WTC11 (cell line): ENCODE data around the gene CPNE4. TPM values are rescaled to one million over a fixed set of nuclear protein-coding genes. Genes with fewer than 3 reads are reported as not detected.
A peak's percentile ranks its signal among the peaks of the same experiment; 100 is the strongest.

Experiments used
- ATAC-seq: fragments of 200-7000 bp; cut with Tn5 transposase; 2 replicates; pipeline ENCODE4 v1.10.0; 2021; ENCODE audit warnings: mild to moderate bottlenecking, moderate library complexity
- CTCF ChIA-PET: fragments of 300-600 bp; sonication (Branson Sonifier 250); formaldehyde crosslinking; loops from one replicate; lab custom pipeline; 2021; ENCODE audit warnings: antibody characterized with exemption; lab: Charles Lee
- POLR2A ChIA-PET: fragments of 350-600 bp; sonication (Branson Sonifier 250); formaldehyde crosslinking; loops from one replicate; lab custom pipeline; 2021; ENCODE audit warnings: antibody characterized with exemption; lab: Charles Lee
- DNase-seq: peaks from one replicate; pipeline ENCODE4 v3.0.0; 2021; ENCODE audit warnings: low spot score
- H3K27ac Mint-ChIP-seq: 2 replicates; pipeline ENCODE4 v1.8.0; 2021; ENCODE audit warnings: mixed read lengths
- H3K27me3 Mint-ChIP-seq: 2 replicates; pipeline ENCODE4 v1.8.0; 2021; ENCODE audit warnings: low read depth, mild to moderate bottlenecking, moderate library complexity, mixed read lengths
- H3K36me3 Mint-ChIP-seq: 2 replicates; pipeline ENCODE4 v1.8.0; 2021; ENCODE audit warnings: mixed read lengths
- H3K4me1 Mint-ChIP-seq: 2 replicates; pipeline ENCODE4 v1.8.0; 2022; ENCODE audit warnings: mixed read lengths
- H3K4me3 Mint-ChIP-seq: 2 replicates; pipeline ENCODE4 v1.8.0; 2021; ENCODE audit warnings: mild to moderate bottlenecking, moderate library complexity, mixed read lengths
- H3K9me3 Mint-ChIP-seq: 2 replicates; pipeline ENCODE4 v1.8.0; 2021; ENCODE audit warnings: mixed read lengths
- FOXJ3 ChIP-seq: sonication (generic); formaldehyde crosslinking; IDR thresholded peaks from 2 replicates; pipeline ENCODE4 v1.9.0; 2021; ENCODE audit warnings: missing genetic modification reagents, mild to moderate bottlenecking, borderline replicate concordance
- FOXK1 ChIP-seq: sonication (generic); formaldehyde crosslinking; IDR thresholded peaks from 2 replicates; pipeline ENCODE4 v1.8.0; 2022; ENCODE audit warnings: mild to moderate bottlenecking, moderate library complexity, missing genetic modification reagents
- MYBL2 ChIP-seq: sonication (generic); formaldehyde crosslinking; IDR thresholded peaks from 2 replicates; pipeline ENCODE4 v1.8.1; 2023; ENCODE audit warnings: mild to moderate bottlenecking, moderate library complexity, missing genetic modification reagents
- NFE2L1 ChIP-seq: sonication (generic); formaldehyde crosslinking; IDR thresholded peaks from 2 replicates; pipeline ENCODE4 v1.8.1; 2023; ENCODE audit warnings: missing genetic modification reagents
- NFYB ChIP-seq: sonication (generic); formaldehyde crosslinking; conservative IDR thresholded peaks from 2 replicates; pipeline ENCODE4 v1.8.0; 2022; ENCODE audit warnings: low read depth, missing genetic modification reagents
- PRRX2 ChIP-seq: fragments of 250-450 bp; sonication (Bioruptor Pico); IDR thresholded peaks from 2 replicates; pipeline ENCODE4 v1.8.0; 2021; ENCODE audit warnings: mild to moderate bottlenecking
- RELA ChIP-seq: sonication (generic); formaldehyde crosslinking; IDR thresholded peaks from 2 replicates; pipeline ENCODE4 v1.8.1; 2022; ENCODE audit warnings: missing genetic modification reagents, mild to moderate bottlenecking, borderline replicate concordance
- SMAD3 ChIP-seq: sonication (generic); formaldehyde crosslinking; IDR thresholded peaks from 2 replicates; pipeline ENCODE4 v1.8.0; 2022; ENCODE audit warnings: missing genetic modification reagents, mild to moderate bottlenecking, borderline replicate concordance
- SOX15 ChIP-seq: fragments of 250-450 bp; sonication (Bioruptor Pico); IDR thresholded peaks from 2 replicates; pipeline ENCODE4 v1.9.0; 2021; ENCODE audit warnings: mild to moderate bottlenecking
- TCF7 ChIP-seq: sonication (generic); formaldehyde crosslinking; IDR thresholded peaks from 2 replicates; pipeline ENCODE4 v1.8.0; 2022; ENCODE audit warnings: mild to moderate bottlenecking, low read depth, missing genetic modification reagents, moderate library complexity
- TEAD4 ChIP-seq: sonication (generic); formaldehyde crosslinking; IDR thresholded peaks from 2 replicates; pipeline ENCODE4 v1.8.0; 2022; ENCODE audit warnings: mild to moderate bottlenecking, missing genetic modification reagents
- TP53 ChIP-seq: sonication (generic); formaldehyde crosslinking; IDR thresholded peaks from 2 replicates; pipeline ENCODE4 v1.8.1; 2023; ENCODE audit warnings: mild to moderate bottlenecking, missing genetic modification reagents
- ZNF121 ChIP-seq: sonication (generic); formaldehyde crosslinking; IDR thresholded peaks from 2 replicates; pipeline ENCODE4 v1.8.0; 2023; ENCODE audit warnings: missing genetic modification reagents
- ZNF219 ChIP-seq: sonication (generic); formaldehyde crosslinking; IDR thresholded peaks from 2 replicates; pipeline ENCODE4 v1.8.0; 2023; ENCODE audit warnings: missing genetic modification reagents, mild to moderate bottlenecking, borderline replicate concordance
- ZNF671 ChIP-seq: fragments of 250-450 bp; sonication (Bioruptor Pico); IDR thresholded peaks from 2 replicates; pipeline ENCODE4 v1.8.0; 2021; ENCODE audit warnings: mild to moderate bottlenecking
- total RNA-seq: library from RNA; stranded (reverse); gene quantifications from 3 replicates; pipeline ENCODE4 v1.2.3, GENCODE V29; 2021
- TF ChIP-seq, protein P1 (sequence below): sonication (generic); formaldehyde crosslinking; IDR thresholded peaks from 2 replicates; pipeline ENCODE4 v1.8.0; 2022; ENCODE audit warnings: mild to moderate bottlenecking, missing genetic modification reagents
- TF ChIP-seq, protein P2 (sequence below): fragments of 250-450 bp; sonication (Bioruptor Pico); IDR thresholded peaks from 2 replicates; pipeline ENCODE4 v1.9.0; 2021; ENCODE audit warnings: moderate library complexity, mild to moderate bottlenecking, inconsistent platforms, borderline replicate concordance
- TF ChIP-seq, protein P3 (sequence below): sonication (generic); formaldehyde crosslinking; IDR thresholded peaks from 2 replicates; pipeline ENCODE4 v1.8.1; 2022; ENCODE audit warnings: mild to moderate bottlenecking, missing genetic modification reagents, moderate library complexity, borderline replicate concordance
- TF ChIP-seq, protein P4 (sequence below): sonication (generic); formaldehyde crosslinking; IDR thresholded peaks from 2 replicates; pipeline ENCODE4 v1.8.0; 2022; ENCODE audit warnings: mild to moderate bottlenecking, missing genetic modification reagents
- TF ChIP-seq, protein P5 (sequence below): sonication (generic); formaldehyde crosslinking; IDR thresholded peaks from 2 replicates; pipeline ENCODE4 v1.8.0; 2023; ENCODE audit warnings: missing genetic modification reagents
- TF ChIP-seq, protein P6 (sequence below): sonication (generic); formaldehyde crosslinking; IDR thresholded peaks from 2 replicates; pipeline ENCODE4 v1.8.0; 2022; ENCODE audit warnings: mild to moderate bottlenecking, missing genetic modification reagents
- TF ChIP-seq, protein P7 (sequence below): sonication (generic); formaldehyde crosslinking; IDR thresholded peaks from 2 replicates; pipeline ENCODE4 v1.8.0; 2023; ENCODE audit warnings: mild to moderate bottlenecking, missing genetic modification reagents

CPNE4 gene
- total RNA-seq, 1 experiment from 2014 or later: 2.4 TPM

DNA sequence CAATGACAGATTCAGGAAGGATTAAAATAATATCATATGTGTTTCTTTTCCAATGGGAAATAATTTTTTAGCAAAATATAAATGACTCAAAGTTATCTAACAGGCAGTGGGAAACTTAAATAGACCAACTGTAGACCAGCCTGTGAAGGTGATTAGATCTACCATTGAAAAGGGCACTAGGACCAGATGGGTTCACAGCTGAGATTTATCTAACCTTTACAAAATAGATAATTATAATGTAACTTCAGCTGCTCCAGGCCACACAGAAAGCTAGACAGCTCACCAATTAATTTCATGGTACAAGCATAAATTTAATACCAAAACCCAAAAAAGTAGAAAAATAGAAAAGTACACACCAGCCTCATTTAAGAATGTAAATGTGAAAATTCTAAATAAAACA is 291.7 kb downstream of the CPNE4 start (continued):
- TF ChIP-seq, protein P1, sequence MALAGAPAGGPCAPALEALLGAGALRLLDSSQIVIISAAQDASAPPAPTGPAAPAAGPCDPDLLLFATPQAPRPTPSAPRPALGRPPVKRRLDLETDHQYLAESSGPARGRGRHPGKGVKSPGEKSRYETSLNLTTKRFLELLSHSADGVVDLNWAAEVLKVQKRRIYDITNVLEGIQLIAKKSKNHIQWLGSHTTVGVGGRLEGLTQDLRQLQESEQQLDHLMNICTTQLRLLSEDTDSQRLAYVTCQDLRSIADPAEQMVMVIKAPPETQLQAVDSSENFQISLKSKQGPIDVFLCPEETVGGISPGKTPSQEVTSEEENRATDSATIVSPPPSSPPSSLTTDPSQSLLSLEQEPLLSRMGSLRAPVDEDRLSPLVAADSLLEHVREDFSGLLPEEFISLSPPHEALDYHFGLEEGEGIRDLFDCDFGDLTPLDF: no peak
- TF ChIP-seq SOX15 (CRISPR knock-in tag) (no peak), MYBL2 (CRISPR knock-in tag) (no peak), TCF7 (CRISPR knock-in tag) (no peak), NFYB (no peak), PRRX2 (CRISPR knock-in tag) (no peak)
- TF ChIP-seq, protein P2, sequence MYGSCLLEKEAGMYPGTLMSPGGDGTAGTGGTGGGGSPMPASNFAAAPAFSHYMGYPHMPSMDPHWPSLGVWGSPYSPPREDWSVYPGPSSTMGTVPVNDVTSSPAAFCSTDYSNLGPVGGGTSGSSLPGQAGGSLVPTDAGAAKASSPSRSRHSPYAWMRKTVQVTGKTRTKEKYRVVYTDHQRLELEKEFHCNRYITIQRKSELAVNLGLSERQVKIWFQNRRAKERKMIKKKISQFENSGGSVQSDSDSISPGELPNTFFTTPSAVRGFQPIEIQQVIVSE (CRISPR knock-in tag): no peak
- TF ChIP-seq, protein P3, sequence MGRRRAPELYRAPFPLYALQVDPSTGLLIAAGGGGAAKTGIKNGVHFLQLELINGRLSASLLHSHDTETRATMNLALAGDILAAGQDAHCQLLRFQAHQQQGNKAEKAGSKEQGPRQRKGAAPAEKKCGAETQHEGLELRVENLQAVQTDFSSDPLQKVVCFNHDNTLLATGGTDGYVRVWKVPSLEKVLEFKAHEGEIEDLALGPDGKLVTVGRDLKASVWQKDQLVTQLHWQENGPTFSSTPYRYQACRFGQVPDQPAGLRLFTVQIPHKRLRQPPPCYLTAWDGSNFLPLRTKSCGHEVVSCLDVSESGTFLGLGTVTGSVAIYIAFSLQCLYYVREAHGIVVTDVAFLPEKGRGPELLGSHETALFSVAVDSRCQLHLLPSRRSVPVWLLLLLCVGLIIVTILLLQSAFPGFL: no peak

DNA sequence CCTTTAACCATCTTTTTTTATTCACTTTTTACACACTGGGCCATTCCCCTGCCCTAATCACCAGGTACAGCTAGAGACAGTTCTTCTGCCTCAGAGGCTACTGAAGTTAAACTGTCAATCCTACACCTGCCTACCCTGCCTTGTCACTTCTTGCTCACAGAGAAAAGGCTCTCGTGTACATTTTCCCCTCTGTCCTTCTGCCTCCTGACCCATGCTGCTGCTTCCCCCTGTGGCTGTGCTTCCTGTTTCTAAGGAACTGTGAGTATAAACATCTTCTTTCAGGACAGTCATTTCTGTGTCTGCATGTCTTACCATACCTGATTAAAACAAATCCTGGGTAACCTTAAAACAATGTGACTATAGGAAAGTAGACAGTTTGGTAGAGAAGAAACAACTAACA is 295.6 kb downstream of the CPNE4 start:
- Mint-ChIP-seq H3K4me1 (peaks cover 6% of the 10 kb centered on the region), H3K9me3 (no peaks in the 10 kb centered on the region), H3K27me3 (no peaks in the 10 kb centered on the region), H3K27ac (no peak overlapping the region), H3K36me3 (no peaks in the 10 kb centered on the region), H3K4me3 (no peak overlapping the region)
- no peak for TF ChIP-seq ZNF219 (CRISPR knock-in tag)
- TF ChIP-seq, protein P3: no peak
- TF ChIP-seq, protein P1: no peak
- no peak for TF ChIP-seq FOXK1 (CRISPR knock-in tag)
- TF ChIP-seq, protein P4, sequence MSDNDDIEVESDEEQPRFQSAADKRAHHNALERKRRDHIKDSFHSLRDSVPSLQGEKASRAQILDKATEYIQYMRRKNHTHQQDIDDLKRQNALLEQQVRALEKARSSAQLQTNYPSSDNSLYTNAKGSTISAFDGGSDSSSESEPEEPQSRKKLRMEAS (CRISPR knock-in tag): no peak
- no peak for TF ChIP-seq SMAD3 (CRISPR knock-in tag)
- no peak for TF ChIP-seq RELA (CRISPR knock-in tag)
- TF ChIP-seq, protein P5, sequence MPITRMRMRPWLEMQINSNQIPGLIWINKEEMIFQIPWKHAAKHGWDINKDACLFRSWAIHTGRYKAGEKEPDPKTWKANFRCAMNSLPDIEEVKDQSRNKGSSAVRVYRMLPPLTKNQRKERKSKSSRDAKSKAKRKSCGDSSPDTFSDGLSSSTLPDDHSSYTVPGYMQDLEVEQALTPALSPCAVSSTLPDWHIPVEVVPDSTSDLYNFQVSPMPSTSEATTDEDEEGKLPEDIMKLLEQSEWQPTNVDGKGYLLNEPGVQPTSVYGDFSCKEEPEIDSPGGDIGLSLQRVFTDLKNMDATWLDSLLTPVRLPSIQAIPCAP: no peak
- TF ChIP-seq ZNF121 (CRISPR knock-in tag): no peak
- TF ChIP-seq FOXJ3 (CRISPR knock-in tag): no peak
- TF ChIP-seq TP53 (CRISPR knock-in tag): no peak
- TF ChIP-seq, protein P6, sequence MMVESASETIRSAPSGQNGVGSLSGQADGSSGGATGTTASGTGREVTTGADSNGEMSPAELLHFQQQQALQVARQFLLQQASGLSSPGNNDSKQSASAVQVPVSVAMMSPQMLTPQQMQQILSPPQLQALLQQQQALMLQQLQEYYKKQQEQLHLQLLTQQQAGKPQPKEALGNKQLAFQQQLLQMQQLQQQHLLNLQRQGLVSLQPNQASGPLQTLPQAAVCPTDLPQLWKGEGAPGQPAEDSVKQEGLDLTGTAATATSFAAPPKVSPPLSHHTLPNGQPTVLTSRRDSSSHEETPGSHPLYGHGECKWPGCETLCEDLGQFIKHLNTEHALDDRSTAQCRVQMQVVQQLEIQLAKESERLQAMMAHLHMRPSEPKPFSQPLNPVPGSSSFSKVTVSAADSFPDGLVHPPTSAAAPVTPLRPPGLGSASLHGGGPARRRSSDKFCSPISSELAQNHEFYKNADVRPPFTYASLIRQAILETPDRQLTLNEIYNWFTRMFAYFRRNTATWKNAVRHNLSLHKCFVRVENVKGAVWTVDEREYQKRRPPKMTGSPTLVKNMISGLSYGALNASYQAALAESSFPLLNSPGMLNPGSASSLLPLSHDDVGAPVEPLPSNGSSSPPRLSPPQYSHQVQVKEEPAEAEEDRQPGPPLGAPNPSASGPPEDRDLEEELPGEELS: no peak
- TF ChIP-seq NFYB: no peak
- no peak for TF ChIP-seq ZNF671 (CRISPR knock-in tag)
- TF ChIP-seq, protein P7, sequence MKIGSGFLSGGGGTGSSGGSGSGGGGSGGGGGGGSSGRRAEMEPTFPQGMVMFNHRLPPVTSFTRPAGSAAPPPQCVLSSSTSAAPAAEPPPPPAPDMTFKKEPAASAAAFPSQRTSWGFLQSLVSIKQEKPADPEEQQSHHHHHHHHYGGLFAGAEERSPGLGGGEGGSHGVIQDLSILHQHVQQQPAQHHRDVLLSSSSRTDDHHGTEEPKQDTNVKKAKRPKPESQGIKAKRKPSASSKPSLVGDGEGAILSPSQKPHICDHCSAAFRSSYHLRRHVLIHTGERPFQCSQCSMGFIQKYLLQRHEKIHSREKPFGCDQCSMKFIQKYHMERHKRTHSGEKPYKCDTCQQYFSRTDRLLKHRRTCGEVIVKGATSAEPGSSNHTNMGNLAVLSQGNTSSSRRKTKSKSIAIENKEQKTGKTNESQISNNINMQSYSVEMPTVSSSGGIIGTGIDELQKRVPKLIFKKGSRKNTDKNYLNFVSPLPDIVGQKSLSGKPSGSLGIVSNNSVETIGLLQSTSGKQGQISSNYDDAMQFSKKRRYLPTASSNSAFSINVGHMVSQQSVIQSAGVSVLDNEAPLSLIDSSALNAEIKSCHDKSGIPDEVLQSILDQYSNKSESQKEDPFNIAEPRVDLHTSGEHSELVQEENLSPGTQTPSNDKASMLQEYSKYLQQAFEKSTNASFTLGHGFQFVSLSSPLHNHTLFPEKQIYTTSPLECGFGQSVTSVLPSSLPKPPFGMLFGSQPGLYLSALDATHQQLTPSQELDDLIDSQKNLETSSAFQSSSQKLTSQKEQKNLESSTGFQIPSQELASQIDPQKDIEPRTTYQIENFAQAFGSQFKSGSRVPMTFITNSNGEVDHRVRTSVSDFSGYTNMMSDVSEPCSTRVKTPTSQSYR (CRISPR knock-in tag): no peak
- TF ChIP-seq NFE2L1 (CRISPR knock-in tag): no peak
- TF ChIP-seq TEAD4 (CRISPR knock-in tag): no peak
- ChIA-PET CTCF (interaction anchor here (1.5 kb wide), 1 partner anchor 213 kb away, joined by 3 read pairs; no protein-coding TSS in a partner anchor), POLR2A (no interaction called here)
- ATAC-seq (peak; percentile 34; the same call in 1 of the 2 replicates), DNase-seq (no peak)
